SH-SY5Y (cell line): ENCODE data around the gene DUSP5.

Experiments
- GATA2 ChIP-seq: IDR thresholded peaks from 2 replicates; pipeline ENCODE4 v1.6.1; 2011; ENCODE audit warnings: mild to moderate bottlenecking, low read depth, low read length
- GATA3 ChIP-seq: IDR thresholded peaks from 2 replicates; pipeline ENCODE4 v1.6.1; 2011; ENCODE audit warnings: low read depth, mild to moderate bottlenecking, low read length, moderate library complexity

GRCh38 chr10:110490640-110491039 lies 7.1 kb upstream of the DUSP5 start:
- TF ChIP-seq GATA3 (no peak), GATA2 (no peak)
